Measurements from ENCODE around the gene RGS4.

Gene RGS4

GRCh38 chr1:163102590-163102989, 33.4 kb downstream of the RGS4 start:
- DNase-seq (ENCODE audit: low read depth): no peak

GRCh38 chr1:163104385-163105099, 35.4 kb downstream of the RGS4 start:
- no peak for DNase-seq (ENCODE audit: low read depth)

GRCh38 chr1:163106364-163106987, 37.3 kb downstream of the RGS4 start:
- no peak for DNase-seq (ENCODE audit: low read depth)

GRCh38 chr1:163107655-163108054, 38.5 kb downstream of the RGS4 start:
- no peak for DNase-seq (ENCODE audit: low read depth)

- DNase-seq (ENCODE audit: low read depth): no peak
These were observed 46.7 kb downstream of the RGS4 start for GRCh38 chr1:163115887-163116286.

GRCh38 chr1:163119707-163120106, 50.5 kb downstream of the RGS4 start:
- no peak for DNase-seq (ENCODE audit: low read depth)

DNA sequence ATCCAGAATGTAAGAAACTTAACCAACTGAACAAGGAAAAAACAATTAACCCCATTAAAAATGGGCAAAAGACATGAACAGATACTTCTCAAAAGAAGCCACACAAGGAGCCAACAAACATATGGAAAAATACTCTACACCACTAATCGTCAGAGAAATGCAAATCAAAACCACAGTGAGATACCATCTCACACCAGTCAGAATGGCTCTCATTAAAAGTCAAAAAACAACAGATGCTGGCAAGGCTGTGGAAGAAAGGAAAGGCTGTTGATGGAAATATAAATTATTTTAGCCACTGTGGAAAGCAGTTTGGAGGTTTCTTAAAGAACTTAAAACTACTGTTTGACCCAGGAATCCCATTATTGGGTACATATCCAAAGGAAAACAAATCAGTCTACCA, 51.2 kb downstream of the RGS4 start:
- no peak for DNase-seq (ENCODE audit: low read depth)

DNA sequence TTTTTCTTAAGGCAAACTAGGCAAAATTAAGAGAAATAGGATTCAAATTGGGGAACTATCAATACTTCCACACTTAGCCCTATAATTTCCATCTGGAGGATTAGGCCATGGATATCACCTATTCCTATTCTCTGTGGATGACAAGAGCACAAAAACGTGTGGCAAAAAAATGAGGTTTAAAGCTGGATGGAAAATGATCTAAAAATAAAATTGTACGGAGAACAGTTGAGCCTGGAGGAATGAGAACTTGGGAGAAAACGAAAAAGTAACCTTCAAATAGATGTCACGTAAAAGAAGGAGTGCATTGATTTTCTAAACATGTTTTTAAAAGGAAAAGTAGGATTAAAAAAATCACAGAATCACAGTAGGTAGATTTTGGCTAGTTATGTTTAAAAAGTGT, 55.7 kb downstream of the RGS4 start:
- no peak for DNase-seq (ENCODE audit: low read depth)

All from ELR (cell line).